ENCODE measurements around the gene KRTAP2-4.
"Not testable (repeated sequence)": the region's sequence is repeated elsewhere in the genome, so short reads cannot be mapped to it uniquely, and the experiment has no call there.

KRTAP2-4 gene

DNA sequence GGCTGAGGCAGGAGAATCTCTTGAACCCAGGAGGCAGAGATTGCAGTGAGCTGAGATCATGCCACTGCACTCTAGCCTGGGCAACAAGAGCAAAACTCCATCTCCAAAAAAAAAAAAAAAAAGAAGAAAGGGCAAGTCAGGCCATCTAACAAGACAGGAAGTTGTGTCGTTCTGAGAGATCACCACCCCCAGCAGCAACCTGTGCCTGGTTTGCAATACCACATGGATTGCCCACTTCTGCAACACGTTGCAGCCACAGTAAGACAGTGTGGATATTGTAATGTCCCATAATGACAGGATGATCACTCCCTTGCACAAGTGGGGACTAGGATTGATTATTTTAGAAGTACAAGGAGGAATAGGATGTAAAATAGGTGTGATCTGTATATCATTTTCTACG is 3.4 kb upstream of the KRTAP2-4 start:
- no peak for DNase-seq

DNA sequence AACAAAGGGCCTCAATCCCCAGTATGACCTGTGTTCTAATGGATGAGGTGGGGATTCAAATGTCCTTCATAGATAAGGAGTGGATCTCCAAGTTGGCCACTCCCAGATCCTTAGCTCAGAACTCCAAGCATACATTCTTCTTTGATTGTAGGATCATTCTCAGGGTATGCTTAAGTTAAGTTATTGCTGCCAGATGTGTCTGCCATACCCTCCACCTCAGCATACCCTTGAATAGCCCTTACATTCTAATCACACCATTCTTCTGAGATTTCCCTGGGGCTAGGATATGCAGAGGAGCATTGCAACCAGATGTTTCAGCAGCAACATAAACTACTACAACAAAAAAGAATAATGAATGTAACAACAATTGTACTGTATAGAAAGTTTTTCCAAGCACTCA is 1.6 kb upstream of the KRTAP2-4 start:
- DNase-seq: no peak

- DNase-seq: not testable (repeated sequence)
These were observed 526 bp downstream of the KRTAP2-4 start for GRCh38 chr17:41065016-41065689.

DNA sequence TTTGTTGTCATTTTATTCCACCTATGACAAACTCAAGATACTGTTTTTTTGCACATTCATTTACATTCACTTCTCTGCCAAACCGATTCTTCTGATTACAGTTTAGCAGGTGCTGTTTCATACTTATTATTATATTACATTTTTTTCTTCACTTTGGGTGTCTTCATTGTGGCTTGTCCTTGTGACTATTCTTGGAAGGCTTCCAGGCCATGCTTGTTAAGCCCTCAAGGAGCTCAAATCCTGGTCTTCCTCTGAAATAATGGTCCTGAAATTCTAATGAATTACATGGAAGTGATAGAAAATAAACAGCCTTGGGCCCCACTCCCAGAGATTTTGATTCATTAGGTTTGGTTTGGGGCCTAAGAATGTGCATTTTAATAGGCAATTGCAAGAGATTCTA is 1.4 kb downstream of the KRTAP2-4 start:
- no peak for DNase-seq

DNA sequence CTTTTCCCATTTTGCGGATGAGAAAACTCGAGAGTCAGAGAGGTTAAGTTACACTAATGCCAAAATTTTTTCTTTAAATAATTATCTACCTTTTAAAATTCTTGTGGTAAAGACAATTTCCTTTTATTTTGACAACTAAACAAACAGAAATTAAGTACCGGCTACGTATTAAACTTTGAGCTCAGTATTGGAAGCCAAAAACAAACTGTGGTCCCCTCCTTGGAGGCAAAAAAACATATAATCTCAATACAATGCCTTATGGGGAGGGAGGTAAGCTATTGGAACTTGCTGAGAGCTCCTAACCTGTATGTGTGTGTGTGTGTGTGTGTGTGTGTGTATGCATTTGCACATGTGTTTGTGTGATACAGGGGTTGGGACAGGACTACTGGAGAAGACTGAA is 2.2 kb downstream of the KRTAP2-4 start:
- no peak for DNase-seq

GRCh38 chr17:41061964-41062363 is 3.7 kb downstream of the KRTAP2-4 start:
- no peak for DNase-seq

DNA sequence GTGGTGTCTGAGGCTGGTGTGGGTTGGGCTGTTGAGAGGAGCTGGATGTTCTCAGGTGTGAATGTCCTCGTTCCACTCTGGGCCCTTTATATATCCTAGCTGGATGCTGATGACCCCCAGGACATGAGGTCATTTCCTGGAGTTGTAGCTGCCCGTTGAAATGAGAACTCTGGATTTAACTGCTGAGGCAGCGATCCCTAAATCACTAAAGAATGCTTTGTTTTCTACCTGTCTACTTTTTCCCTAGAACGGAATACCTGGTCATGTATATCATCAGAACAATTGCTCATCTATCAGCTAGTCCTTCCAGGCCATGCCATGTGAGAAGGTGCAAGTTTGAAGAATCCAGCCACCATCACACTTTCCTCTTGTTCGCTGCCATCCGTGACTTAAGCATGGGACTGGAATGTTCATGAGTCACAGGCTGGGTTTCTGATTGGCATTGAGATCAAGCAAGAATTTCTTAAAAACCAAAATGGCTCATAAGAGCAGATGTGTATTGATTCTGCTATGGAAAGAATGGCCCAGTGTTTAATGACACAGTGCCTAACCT is 5.6 kb downstream of the KRTAP2-4 start, which contains the start of gene KRTAP2-3:
Gene KRTAP2-3, minus strand, starts transcription at position 63 of the 553 bp plus-strand sequence. CDS start 64 bp downstream, outside the sequence.
- DNase-seq: no peak

- DNase-seq: not testable (repeated sequence)
These were observed 6.2 kb downstream of the KRTAP2-4 start for GRCh38 chr17:41059276-41060051.

GRCh38 chr17:41058741-41059140 is 6.9 kb downstream of the KRTAP2-4 start:
- no peak for DNase-seq

DNA sequence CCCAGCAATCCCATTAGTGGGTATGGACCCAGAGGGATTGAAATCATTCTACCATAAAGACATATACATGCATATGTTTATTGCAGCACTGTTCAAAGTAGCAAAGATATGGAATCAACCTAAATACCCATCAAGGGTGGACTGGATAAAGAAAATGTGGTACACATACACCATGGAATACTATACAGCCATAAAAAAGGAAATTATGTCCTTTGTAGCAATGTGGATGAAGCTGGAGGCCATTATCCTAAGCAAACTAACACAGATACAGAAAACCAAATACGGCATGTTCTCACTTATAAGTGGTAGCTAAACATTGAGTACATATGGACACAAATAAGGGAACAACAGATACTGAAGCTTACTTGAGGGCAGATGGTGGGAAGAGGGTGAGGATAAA is 8.1 kb downstream of the KRTAP2-4 start:
- DNase-seq: no peak

DNA sequence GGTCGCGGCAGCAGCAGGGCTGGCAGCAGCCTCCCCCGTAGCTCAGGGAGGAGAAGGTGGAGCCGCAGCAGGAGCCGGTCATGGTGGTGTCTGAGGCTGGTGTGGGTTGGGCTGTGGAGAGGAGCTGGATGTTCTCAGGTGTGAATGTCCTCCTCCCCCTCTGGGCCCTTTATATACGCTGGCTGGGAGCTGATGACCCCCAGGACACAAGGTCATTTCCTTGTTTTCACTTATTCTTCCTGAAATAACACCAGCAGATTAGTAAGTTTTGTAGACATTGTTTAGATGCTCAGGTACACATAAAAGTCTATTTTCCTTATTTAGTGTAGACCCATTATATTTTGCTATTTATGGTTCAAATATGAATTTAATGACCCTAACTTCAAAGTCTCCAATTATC is 10.5 kb downstream of the KRTAP2-4 start, which contains the start of gene KRTAP2-2:
Gene KRTAP2-2, minus strand, starts transcription at position 101 of the 400 bp plus-strand sequence. Its CDS starts 19 bp downstream, at position 82.
- not testable (repeated sequence) for DNase-seq

DNA sequence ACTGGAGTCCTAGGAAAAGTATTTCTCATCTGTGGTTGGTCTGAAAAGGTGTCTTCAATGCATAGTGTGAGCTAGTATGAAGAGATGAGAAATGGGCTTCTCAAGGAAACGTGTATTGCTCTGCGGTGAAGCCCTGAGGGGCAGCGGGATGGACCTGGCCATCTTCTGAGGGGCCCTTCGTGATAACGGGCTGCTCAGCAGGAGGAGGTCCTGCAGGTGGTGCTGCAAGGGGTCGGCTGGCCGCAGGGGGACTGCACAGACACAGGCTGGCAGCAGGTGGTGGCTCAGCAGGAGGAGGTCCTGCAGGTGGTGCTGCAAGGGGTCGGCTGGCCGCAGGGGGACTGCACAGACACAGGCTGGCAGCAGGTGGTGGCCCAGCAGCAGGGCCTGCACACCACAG is 11.1 kb downstream of the KRTAP2-4 start:
- DNase-seq: not testable (repeated sequence)

GRCh38 chr17:41054025-41054424 is 11.7 kb downstream of the KRTAP2-4 start:
- no peak for DNase-seq

DNA sequence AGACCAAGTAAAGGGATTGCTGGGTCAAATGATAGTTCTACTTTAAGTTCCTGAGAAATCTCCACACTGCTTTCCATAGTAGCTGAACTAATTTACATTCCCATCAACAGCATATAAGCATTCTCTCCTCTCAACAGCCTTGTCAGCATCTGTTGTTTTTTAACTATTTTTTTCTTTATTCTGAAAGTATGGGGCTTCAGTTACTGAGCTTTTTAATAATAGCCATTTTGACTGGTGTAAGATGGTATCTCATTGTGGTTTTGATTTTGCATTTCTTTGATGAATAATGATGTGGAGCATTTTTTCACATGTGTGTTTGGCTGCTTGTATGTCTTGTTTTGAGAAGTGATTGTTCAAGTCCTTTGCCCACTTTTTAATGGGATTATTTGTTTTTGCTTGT is 13.1 kb downstream of the KRTAP2-4 start:
- no peak for DNase-seq

DNA sequence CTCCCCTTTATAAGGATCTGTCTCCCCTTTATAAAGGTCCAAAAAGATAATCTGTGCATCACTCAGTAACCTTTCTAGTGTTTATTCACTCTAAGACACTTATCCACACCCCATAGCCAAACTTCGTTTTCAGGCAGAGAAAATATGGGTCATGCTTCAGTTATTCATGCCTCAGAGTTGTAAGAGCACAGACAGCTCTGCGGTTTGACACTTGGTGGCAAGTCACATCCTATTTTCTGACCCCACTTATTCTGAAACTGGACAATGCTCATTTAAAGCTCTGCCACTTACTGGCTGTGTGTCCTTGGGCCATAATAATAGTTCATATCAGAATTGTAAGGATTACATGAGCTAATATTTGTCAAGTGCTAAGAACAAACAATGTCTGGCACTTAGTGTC is 16.6 kb downstream of the KRTAP2-4 start:
- DNase-seq: no peak

DNA sequence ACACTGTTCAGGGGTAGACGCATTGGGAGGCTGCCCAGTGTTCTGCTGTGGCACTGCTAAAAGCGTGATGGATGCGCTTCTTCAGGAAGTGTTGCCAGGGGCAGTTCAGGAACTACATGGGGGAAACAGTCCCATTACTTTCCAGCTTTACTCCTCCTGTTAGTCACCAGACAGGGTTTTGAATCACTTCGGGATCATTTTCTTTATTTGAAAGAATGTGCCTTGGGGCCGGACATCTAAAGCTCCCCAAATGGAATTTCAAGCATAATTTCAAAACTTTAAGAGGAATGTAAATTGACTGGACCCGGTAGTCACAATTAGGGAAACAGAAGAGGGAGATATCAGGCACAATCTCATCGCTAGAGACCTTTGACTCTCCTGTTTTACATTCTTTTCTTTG is 17.2 kb downstream of the KRTAP2-4 start:
- DNase-seq: no peak

DNA sequence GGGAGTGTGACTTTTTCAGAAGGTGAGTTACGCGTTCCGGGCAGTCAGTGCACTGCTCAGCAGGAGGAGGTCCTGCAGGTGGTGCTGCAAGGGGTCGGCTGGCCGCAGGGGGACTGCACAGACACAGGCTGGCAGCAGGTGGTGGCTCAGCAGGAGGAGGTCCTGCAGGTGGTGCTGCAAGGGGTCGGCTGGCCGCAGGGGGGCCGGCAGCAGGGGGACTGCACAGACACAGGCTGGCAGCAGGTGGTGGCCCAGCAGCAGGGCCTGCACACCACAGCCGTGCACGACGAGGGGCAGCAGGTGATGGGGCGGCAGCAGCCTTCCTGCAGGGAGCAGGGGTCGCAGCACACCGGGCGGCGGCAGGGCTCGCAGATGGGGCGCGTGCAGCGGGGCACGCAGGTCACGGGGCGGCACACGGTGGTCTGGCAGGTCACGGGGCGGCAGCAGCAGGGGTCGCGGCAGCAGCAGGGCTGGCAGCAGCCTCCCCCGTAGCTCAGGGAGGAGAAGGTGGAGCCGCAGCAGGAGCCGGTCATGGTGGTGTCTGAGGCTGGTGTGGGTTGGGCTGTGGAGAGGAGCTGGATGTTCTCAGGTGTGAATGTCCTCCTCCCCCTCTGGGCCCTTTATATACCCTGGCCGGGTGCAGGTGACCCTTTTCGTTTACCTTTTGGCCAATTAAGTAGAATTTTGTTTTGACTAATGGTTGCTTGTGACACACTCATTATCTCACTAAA is 18.8 kb downstream of the KRTAP2-4 start, which contains the start of gene KRTAP2-1:
Gene KRTAP2-1, minus strand, starts transcription at position 582 of the 731 bp plus-strand sequence. Its CDS starts 49 bp downstream, at position 533.
- DNase-seq: not testable (repeated sequence)

GRCh38 chr17:41042953-41043352 is 22.7 kb downstream of the KRTAP2-4 start:
- no peak for DNase-seq

- not testable (repeated sequence) for DNase-seq
These were observed 24.7 kb downstream of the KRTAP2-4 start, which contains the start of gene KRTAP1-1 for GRCh38 chr17:41040783-41041571. KRTAP1-1 (minus strand) TSS chr17:41041450; CDS start chr17:41041397, 53 bp downstream.

DNA sequence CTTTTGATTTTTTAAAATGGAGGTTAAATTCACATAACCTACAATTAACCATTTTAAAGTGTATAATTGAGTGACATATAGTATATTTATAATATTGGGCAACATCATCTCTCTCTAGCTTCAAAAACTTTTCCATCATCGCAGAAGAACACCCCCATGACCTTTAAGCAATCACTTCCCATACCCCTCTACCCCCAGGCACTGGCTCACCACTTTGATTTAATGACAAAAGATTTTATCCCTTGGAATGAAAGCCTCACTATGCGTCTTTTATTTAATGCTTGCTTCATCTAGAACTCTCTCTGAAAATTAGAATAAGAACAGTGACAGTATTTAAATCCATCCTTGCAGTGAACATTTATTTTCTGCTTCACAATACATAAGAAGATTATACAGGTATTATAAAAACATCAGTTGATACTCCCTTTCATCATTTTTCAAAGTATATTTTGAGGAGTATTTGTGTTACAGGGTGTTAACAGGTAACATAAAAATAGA is 27.8 kb downstream of the KRTAP2-4 start:
- no peak for DNase-seq

DNA sequence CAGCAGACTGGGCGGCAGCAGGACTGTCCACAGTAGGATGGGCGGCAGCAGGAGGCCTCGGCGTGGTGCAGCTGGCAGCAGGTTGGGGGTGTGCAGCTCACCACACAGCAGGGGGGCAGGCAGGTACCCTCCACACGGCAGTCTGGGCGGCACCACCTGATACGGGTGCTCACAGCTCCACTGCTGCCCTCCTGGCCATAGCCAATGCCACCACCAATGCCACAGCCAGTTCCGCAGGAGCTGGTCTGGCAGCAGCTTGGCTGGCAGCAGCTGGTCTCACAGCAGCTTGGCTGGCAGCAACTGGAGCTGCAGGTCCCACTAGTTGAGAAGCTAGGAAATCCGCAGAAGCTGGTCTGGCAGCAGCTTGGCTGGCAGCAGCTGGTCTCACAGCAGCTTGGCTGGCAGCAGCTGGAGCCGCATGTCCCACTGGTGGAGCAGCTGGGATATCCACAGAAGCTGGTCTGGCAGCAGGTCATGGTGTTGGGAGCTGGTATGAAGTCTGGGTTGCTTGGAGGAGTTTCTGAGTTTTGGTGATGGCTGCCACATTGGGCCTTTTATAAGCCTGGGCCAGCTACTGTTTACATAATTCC is 31.2 kb downstream of the KRTAP2-4 start, which contains the start of gene KRTAP1-3:
Gene KRTAP1-3, minus strand, starts transcription at position 529 of the 590 bp plus-strand sequence. Its CDS starts 53 bp downstream, at position 476.
- DNase-seq: not testable (repeated sequence)

Data from NCI-H748 treated with DMSO at 0.1 percent for 48 hours (cell line).